ENCODE data around the gene PRM1.

Gene PRM1

GRCh38 chr16:11236461-11237254, 44.5 kb downstream of the PRM1 start:
- DNase-seq (ENCODE audit: low spot score), result no peak

GRCh38 chr16:11235703-11235991, 45.5 kb downstream of the PRM1 start:
- no peak for DNase-seq (ENCODE audit: low spot score)

GRCh38 chr16:11234884-11235702, 46.0 kb downstream of the PRM1 start:
- DNase-seq (ENCODE audit: low spot score), result no peak

GRCh38 chr16:11233727-11234376, 47.3 kb downstream of the PRM1 start:
- DNase-seq (ENCODE audit: low spot score), result no peak

GRCh38 chr16:11232852-11233726, 48.0 kb downstream of the PRM1 start:
- no peak for DNase-seq (ENCODE audit: low spot score)

GRCh38 chr16:11232302-11232851, 48.8 kb downstream of the PRM1 start:
- no peak for DNase-seq (ENCODE audit: low spot score)

- no peak for DNase-seq (ENCODE audit: low spot score)
Observed at GRCh38 chr16:11231367-11231970, 49.7 kb downstream of the PRM1 start.
